Inflammatory macrophage (primary cell): Measurements from ENCODE around the gene USP8.
"Not testable (repeated sequence)": the region's sequence is repeated elsewhere in the genome, so short reads cannot be mapped to it uniquely, and the experiment has no call there.

Experiments used
- DNase-seq, 2 donors: peaks; one replicate each; pipeline ENCODE4 v3.0.0-alpha.2; 2020 to 2022

USP8 gene

GRCh38 chr15:50452927-50453326, 28.7 kb downstream of the USP8 start:
- peak; percentile 9 to 12 for DNase-seq

- DNase-seq: no peak
Measured at GRCh38 chr15:50458348-50459112, 34.3 kb downstream of the USP8 start.

- no peak for DNase-seq
Measured at GRCh38 chr15:50463423-50464358, 39.5 kb downstream of the USP8 start.

- no peak for DNase-seq
Measured at GRCh38 chr15:50471072-50471471, 46.9 kb downstream of the USP8 start.

- DNase-seq: no peak
Measured at GRCh38 chr15:50476143-50476542, 51.9 kb downstream of the USP8 start.

- DNase-seq: no peak
Measured at GRCh38 chr15:50484781-50485180, 60.6 kb downstream of the USP8 start.

GRCh38 chr15:50485389-50485788, 61.2 kb downstream of the USP8 start:
- DNase-seq: no peak

GRCh38 chr15:50487287-50487686, 63.1 kb downstream of the USP8 start:
- DNase-seq: no peak

GRCh38 chr15:50493625-50494024, 69.4 kb downstream of the USP8 start:
- no peak for DNase-seq

- DNase-seq: not testable (repeated sequence)
Measured at GRCh38 chr15:50494547-50494946, 70.3 kb downstream of the USP8 start.

- no peak for DNase-seq
Measured at GRCh38 chr15:50496692-50497091, 72.5 kb downstream of the USP8 start.

GRCh38 chr15:50500352-50500751, 76.1 kb downstream of the USP8 start:
- no peak for DNase-seq

GRCh38 chr15:50501815-50502214, 77.6 kb downstream of the USP8 start:
- DNase-seq: no peak

- DNase-seq: no peak
Measured at GRCh38 chr15:50503144-50503543, 78.9 kb downstream of the USP8 start.

GRCh38 chr15:50505656-50506055, 81.5 kb downstream of the USP8 start:
- not testable (repeated sequence) for DNase-seq

- DNase-seq: no peak
Measured at GRCh38 chr15:50506121-50506520, 81.9 kb downstream of the USP8 start.

GRCh38 chr15:50513001-50513400, 88.8 kb downstream of the USP8 start:
- no peak for DNase-seq

- no peak for DNase-seq
Measured at GRCh38 chr15:50519740-50520425, 95.7 kb downstream of the USP8 start.

- no peak for DNase-seq
Measured at GRCh38 chr15:50523851-50524251, 99.6 kb downstream of the USP8 start.

GRCh38 chr15:50531163-50531562, 107.0 kb downstream of the USP8 start:
- no peak for DNase-seq

GRCh38 chr15:50531766-50532165, 107.6 kb downstream of the USP8 start:
- DNase-seq: no peak

- no peak for DNase-seq
Measured at GRCh38 chr15:50542887-50543210, 118.6 kb downstream of the USP8 start.

- no peak for DNase-seq
Measured at GRCh38 chr15:50543556-50543955, 119.4 kb downstream of the USP8 start.
